Right lobe of liver (tissue), 6 donors: ENCODE results near the gene FIP1L1. TPM values are rescaled to one million over a fixed set of nuclear protein-coding genes. Genes with fewer than 3 reads are reported as not detected.

Source experiments
- ATAC-seq, 4 donors: fragments of 200-7000 bp; cut with Tn5 transposase; one replicate each; pipeline ENCODE4 v1.9.1; 2020; ENCODE audit warnings: mild to moderate bottlenecking in 4 of 4, moderate library complexity in 4 of 4
- DNase-seq, 3 donors: peaks; one replicate each; pipeline ENCODE4 v3.0.0-alpha.2; 2020
- H3K27ac ChIP-seq, 3 donors: fragments of 200-600 bp; one replicate each; pipeline ENCODE4 v1.8.0; 2022
- H3K27me3 ChIP-seq, 2 donors: fragments of 200-600 bp; one replicate each; pipeline ENCODE4 v1.8.0; 2022
- H3K36me3 ChIP-seq, 4 donors: fragments of 200-600 bp; sonication (generic) in 1 of 4; one replicate each; pipeline versions ENCODE4 v1.5.1 to v1.8.0; 2017 to 2022; ENCODE audit warnings: control low read depth in 1 of 4
- H3K4me1 ChIP-seq, 4 donors: fragments of 200-600 bp; sonication (generic) in 1 of 4; one replicate each; pipeline versions ENCODE4 v1.5.1 to v1.8.0; 2017 to 2022; ENCODE audit warnings: control low read depth in 1 of 4
- H3K4me3 ChIP-seq, 3 donors: fragments of 200-600 bp; one replicate each; pipeline ENCODE4 v1.8.0; 2022
- H3K9me3 ChIP-seq, 4 donors: fragments of 200-600 bp; sonication (generic) in 1 of 4; one replicate each; pipeline versions ENCODE4 v1.5.1 to v1.8.0; 2017 to 2022; ENCODE audit warnings: control low read depth in 1 of 4
- POLR2A ChIP-seq: fragments of 450-650 bp; IDR thresholded peaks from one replicate; pipeline ENCODE4 v1.6.1; 2017; ENCODE audit warnings: antibody characterized with exemption, mild to moderate bottlenecking
- WGBS: methylation state at CpG from one replicate; pipeline ENCODE4 v1.1.6; 2018; ENCODE audit warnings: low coverage, low lambda C conversion rate; ENCODE audit not compliant: insufficient coverage; ENCODE audit errors: missing lambda C conversion rate; 5-methylcytosine and 5-hydroxymethylcytosine counted together
- intact Hi-C, 2 donors: fragments of 100-400 bp; cut with DNase I; formaldehyde crosslinking; loops; one replicate each; pipeline versions ENCODE4 v1.11.2 to v1.14.1; 2022
- total RNA-seq, 6 experiments: library from RNA; depleted of rRNA in 2 of 6; stranded (reverse); fragments of >200 nt in 2 of 6; fragmentation: NEBNext Ultra II Directional in 3 of 6; extraction: Animal tissue kit (Norgen Biotek cat#: 25700) in 3 of 6; gene quantifications; one replicate each; pipeline versions ENCODE4 v1.1.0 to v1.2.4, GENCODE V29; 2016 to 2023
- TF ChIP-seq, protein P1 (sequence below), 4 donors: fragments of 200-600 bp in 3 of 4; fragments of 450-650 bp in 1 of 4; IDR thresholded peaks; one replicate each; pipeline versions ENCODE4 v1.5.1 to v1.8.0; 2016 to 2022; ENCODE audit warnings: antibody characterized with exemption in 4 of 4, mild to moderate bottlenecking in 2 of 4
- donor health status: DM: no; HTN: yes; CAD: no.
- donor health status: DM: no; HTN: no; CAD: no.
- donor health status: DM: no; HTN: no; CAD: no.
- donor health status: DM: no; HTN: yes; CAD: no.
- donor health status: DM: no; HTN: yes; CAD: no.

Gene FIP1L1
- total RNA-seq, 6 experiments from 2014 or later: 12.9 to 19.7 (median 18.9) TPM

DNA sequence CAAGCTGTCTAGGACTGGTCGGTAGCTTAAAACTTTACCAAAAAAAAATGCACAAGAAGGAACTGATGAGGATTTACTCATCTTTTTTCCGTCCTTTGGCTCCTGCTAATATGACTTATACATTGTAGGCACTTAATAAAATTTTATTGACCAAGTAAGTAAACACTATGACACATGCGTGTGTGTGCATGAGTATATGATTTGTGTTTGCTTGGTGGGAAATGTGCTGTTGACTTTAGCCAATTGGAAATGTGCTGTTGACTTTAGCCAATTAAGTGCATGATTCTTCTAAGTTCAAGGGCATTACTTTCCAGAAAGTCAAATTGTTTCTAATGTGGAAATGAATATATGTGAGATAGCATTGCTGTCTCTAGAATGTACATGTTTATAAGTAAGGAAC lies 78.3 kb downstream of the FIP1L1 start:
- no peak overlapping the region for H3K27ac ChIP-seq
- H3K4me3 ChIP-seq: no peak overlapping the region
- H3K9me3 ChIP-seq: no peaks in the 10 kb centered on the region
- H3K36me3 ChIP-seq: peaks cover 0 to 27% (median 9%) of the 10 kb centered on the region in 4 donors
- ATAC-seq (peak in 3 of 4 donors; percentile 53 to 63 (median 61)), DNase-seq (no peak)
- TF ChIP-seq POLR2A: no peak
- TF ChIP-seq, protein P1, sequence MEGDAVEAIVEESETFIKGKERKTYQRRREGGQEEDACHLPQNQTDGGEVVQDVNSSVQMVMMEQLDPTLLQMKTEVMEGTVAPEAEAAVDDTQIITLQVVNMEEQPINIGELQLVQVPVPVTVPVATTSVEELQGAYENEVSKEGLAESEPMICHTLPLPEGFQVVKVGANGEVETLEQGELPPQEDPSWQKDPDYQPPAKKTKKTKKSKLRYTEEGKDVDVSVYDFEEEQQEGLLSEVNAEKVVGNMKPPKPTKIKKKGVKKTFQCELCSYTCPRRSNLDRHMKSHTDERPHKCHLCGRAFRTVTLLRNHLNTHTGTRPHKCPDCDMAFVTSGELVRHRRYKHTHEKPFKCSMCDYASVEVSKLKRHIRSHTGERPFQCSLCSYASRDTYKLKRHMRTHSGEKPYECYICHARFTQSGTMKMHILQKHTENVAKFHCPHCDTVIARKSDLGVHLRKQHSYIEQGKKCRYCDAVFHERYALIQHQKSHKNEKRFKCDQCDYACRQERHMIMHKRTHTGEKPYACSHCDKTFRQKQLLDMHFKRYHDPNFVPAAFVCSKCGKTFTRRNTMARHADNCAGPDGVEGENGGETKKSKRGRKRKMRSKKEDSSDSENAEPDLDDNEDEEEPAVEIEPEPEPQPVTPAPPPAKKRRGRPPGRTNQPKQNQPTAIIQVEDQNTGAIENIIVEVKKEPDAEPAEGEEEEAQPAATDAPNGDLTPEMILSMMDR (IDR thresholded peaks at IDR 0.05): no peak
- 76% methylated on average over 3 of the region's 3 CpGs for WGBS
- intact Hi-C loops: no loop called here
- no peaks in the 10 kb centered on the region for H3K27me3 ChIP-seq
- H3K4me1 ChIP-seq: peaks cover 0 to 12% (median 0%) of the 10 kb centered on the region in 4 donors

DNA sequence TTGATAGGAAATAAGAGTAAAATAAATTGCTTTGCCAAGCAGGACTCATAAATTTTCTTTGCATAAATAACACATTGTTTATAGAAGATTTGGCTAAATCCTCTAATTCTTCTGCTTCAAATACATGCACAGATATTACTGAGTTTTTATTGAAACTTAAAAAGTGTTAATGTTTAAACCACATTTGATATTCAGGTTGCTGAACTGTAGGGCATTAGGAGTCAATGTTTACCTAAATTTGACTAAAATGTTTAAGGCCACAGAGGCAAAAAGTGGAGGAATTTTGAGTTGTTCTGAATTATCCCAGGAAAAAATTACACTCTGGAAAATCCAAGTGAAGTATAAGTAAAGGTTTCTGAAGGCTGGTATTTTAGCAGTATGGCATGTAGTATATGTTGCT lies 78.7 kb downstream of the FIP1L1 start:
- H3K27ac ChIP-seq: no peak overlapping the region
- intact Hi-C loops: no loop called here
- no peak for DNase-seq
- H3K27me3 ChIP-seq: no peaks in the 10 kb centered on the region
- ATAC-seq: peak in 3 of 4 donors; percentile 32 to 52 (median 36)
- peaks cover 0 to 31% (median 11%) of the 10 kb centered on the region in 4 donors for H3K36me3 ChIP-seq
- TF ChIP-seq, protein P1 (IDR thresholded peaks at IDR 0.05): no peak
- no peak for TF ChIP-seq POLR2A
- no peaks in the 10 kb centered on the region for H3K9me3 ChIP-seq
- H3K4me1 ChIP-seq: peaks cover 0 to 12% (median 0%) of the 10 kb centered on the region in 4 donors
- no peak overlapping the region for H3K4me3 ChIP-seq

DNA sequence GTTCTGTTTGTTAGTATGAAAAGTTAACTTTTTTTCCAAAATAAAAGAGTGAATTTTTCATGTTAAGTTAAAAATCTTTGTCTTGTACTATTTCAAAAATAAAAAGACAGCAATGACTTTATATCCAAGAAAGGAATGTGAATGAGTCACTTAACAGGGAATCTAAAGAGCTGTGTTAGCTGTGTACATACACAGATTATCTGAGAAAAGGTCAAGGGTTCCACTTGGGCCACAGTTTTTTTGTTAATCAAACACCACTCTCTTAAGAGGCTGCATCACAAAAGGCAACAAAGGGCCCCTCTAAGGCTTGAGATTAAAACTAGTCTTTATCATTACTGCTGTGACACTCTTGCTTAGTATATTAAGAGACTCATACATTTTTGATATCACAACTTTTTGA lies 82.1 kb downstream of the FIP1L1 start:
- DNase-seq: no peak
- no peak overlapping the region for H3K27ac ChIP-seq
- H3K36me3 ChIP-seq: peaks cover 0 to 25% (median 4%) of the 10 kb centered on the region in 4 donors

DNA sequence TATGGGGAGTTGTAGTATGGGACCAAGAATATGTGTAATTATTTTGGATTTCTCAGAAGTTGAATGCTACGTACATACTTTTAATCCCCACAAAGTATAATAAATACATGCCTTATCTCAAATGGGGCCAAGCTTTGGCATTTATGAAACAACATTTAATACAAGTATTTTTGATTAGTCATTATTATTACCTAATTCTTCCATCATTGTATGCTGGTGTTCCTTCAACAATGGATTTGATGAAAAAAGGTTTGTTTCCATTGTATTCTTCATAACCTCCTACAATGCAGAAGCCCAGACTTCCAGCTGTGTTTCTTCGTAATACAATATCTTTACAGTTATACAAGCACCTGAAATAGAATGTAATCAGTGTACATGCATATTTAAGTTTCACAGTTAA lies 83.8 kb downstream of the FIP1L1 start:
- no peaks in the 10 kb centered on the region for H3K9me3 ChIP-seq
- H3K27ac ChIP-seq: no peak overlapping the region
- intact Hi-C loops: no loop called here
- no peak for ATAC-seq
- no peak overlapping the region for H3K4me3 ChIP-seq
- H3K27me3 ChIP-seq: no peaks in the 10 kb centered on the region
- TF ChIP-seq, protein P1 (IDR thresholded peaks at IDR 0.05): no peak
- TF ChIP-seq POLR2A: no peak
- peaks cover 0 to 25% (median 2%) of the 10 kb centered on the region in 4 donors for H3K36me3 ChIP-seq
- no peaks in the 10 kb centered on the region for H3K4me1 ChIP-seq
- WGBS: 93% methylated on average over 2 of the region's 2 CpGs
- DNase-seq: no peak

More for the DNA sequence above, 82.1 kb downstream of the FIP1L1 start:
- Histone ChIP-seq H3K9me3 (no peaks in the 10 kb centered on the region), H3K27me3 (no peaks in the 10 kb centered on the region), H3K4me3 (no peak overlapping the region), H3K4me1 (peaks cover 0 to 12% (median 0%) of the 10 kb centered on the region in 4 donors)
- ATAC-seq: peak in 1 of 4 donors; percentile 84
- TF ChIP-seq, protein P1 (IDR thresholded peaks at IDR 0.05): no peak
- no peak for TF ChIP-seq POLR2A
- intact Hi-C loops: no loop called here

DNA sequence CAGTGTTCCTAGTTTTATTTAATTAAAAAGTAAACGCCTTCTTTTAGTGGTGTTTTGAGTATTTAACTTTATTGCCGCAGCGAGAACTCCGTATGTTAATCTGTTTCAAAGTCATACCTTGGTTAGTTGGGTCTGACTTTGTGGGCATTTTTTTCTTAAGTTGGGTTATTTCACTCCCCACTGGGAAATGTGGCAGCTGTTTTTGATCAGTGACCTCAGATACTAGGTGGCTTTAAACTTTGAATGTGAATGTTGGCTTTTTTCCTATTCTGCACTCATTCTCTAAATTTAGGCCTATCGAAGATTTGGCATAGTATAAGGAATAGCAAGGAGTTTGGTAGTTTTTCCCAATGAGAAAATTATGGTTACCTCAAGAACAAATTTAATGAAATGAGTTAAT lies 85.9 kb downstream of the FIP1L1 start:
- Histone ChIP-seq H3K4me3 (no peak overlapping the region), H3K4me1 (no peaks in the 10 kb centered on the region), H3K27ac (no peak overlapping the region), H3K36me3 (peaks cover 0 to 24% (median 2%) of the 10 kb centered on the region in 4 donors), H3K9me3 (no peaks in the 10 kb centered on the region), H3K27me3 (no peaks in the 10 kb centered on the region)
- WGBS: 83% methylated on average over 5 of the region's 5 CpGs
- intact Hi-C loops: no loop called here
- DNase-seq: no peak
- ATAC-seq: no peak
- TF ChIP-seq, protein P1 (IDR thresholded peaks at IDR 0.05): no peak
- TF ChIP-seq POLR2A: no peak
